ENCODE data around the gene AK4. TPM values are rescaled to one million over a fixed set of nuclear protein-coding genes. Genes with fewer than 3 reads are reported as not detected.
A peak's percentile ranks its signal among the peaks of the same experiment; 100 is the strongest.
"Not testable (repeated sequence)": the region's sequence is repeated elsewhere in the genome, so short reads cannot be mapped to it uniquely, and the experiment has no call there.

Gene AK4
- 10.5 and 12.0 TPM in 2 replicates for total RNA-seq
- long read RNA-seq, full-length matches to known transcripts = 5 of 10 reads
- long read RNA-seq, partial matches to known transcripts = 0 of 10 reads
- long read RNA-seq, other reads (novel, unspliced or antisense) = 5 of 10 reads

DNA sequence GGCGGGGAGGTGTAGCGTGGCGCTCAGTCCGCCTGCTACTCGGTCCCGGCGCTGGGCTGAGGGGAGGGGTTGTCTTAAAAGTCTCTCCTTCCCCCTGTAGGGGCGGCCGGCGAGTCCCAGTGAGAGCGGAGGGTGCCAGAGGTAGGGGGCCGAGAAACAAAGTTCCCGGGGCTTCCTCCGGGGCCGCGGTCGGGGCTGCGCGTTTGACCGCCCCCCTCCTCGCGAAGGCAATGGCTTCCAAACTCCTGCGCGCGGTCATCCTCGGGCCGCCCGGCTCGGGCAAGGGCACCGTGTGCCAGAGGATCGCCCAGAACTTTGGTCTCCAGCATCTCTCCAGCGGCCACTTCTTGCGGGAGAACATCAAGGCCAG is at the start of gene AK4:
Gene AK4 (plus strand): TSS at position 26 of the 370 bp plus-strand sequence. CDS start 205 bp downstream, at position 231.
- DNase-seq (ENCODE audit: low read depth, low spot score); H3K9me3 Mint-ChIP-seq; H3K27ac Mint-ChIP-seq (ENCODE audit: unreplicated experiment); H3K36me3 Mint-ChIP-seq (ENCODE audit: low read depth): not testable (repeated sequence)
- Mint-ChIP-seq H3K27me3 (ENCODE audit: low read depth) (peaks cover 78% of the 10 kb centered on the region), H3K4me1 (peaks cover 23% of the 10 kb centered on the region), H3K4me3 (peak within 1 kb of the TSS; percentile 88)

DNA sequence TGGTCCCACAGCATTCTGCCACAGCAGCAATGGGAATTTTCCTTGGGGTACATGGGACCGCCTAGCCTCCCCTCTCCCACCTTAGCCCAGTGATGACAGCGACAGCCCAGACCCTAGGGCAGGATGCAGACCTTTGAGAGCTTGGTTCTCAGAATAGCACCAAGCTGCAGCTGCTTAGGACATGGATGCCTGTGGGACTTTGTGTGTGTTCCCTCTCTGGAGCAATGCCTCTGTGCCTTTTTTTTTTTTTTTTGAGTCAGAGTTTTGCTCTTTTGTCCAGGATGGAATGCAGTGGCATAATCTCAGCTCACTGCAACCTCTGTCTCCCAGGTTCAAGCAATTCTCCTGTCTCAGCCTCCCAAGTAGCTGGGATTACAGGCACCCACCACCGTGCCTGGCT is 44.2 kb upstream of the AK4 start:
- TF ChIP-seq, protein P1, sequence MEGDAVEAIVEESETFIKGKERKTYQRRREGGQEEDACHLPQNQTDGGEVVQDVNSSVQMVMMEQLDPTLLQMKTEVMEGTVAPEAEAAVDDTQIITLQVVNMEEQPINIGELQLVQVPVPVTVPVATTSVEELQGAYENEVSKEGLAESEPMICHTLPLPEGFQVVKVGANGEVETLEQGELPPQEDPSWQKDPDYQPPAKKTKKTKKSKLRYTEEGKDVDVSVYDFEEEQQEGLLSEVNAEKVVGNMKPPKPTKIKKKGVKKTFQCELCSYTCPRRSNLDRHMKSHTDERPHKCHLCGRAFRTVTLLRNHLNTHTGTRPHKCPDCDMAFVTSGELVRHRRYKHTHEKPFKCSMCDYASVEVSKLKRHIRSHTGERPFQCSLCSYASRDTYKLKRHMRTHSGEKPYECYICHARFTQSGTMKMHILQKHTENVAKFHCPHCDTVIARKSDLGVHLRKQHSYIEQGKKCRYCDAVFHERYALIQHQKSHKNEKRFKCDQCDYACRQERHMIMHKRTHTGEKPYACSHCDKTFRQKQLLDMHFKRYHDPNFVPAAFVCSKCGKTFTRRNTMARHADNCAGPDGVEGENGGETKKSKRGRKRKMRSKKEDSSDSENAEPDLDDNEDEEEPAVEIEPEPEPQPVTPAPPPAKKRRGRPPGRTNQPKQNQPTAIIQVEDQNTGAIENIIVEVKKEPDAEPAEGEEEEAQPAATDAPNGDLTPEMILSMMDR (conservative IDR thresholded peaks at IDR 0.05) = no peak
- H3K4me3 Mint-ChIP-seq = no peak overlapping the region
- no peak for DNase-seq (ENCODE audit: low read depth, low spot score)
- H3K9me3 Mint-ChIP-seq = peaks cover 2% of the 10 kb centered on the region
- H3K4me1 Mint-ChIP-seq = no peaks in the 10 kb centered on the region
- no peak overlapping the region for H3K27ac Mint-ChIP-seq (ENCODE audit: unreplicated experiment)
- peaks cover 2% of the 10 kb centered on the region for H3K27me3 Mint-ChIP-seq (ENCODE audit: low read depth)
- H3K36me3 Mint-ChIP-seq (ENCODE audit: low read depth) = peaks cover 2% of the 10 kb centered on the region

DNA sequence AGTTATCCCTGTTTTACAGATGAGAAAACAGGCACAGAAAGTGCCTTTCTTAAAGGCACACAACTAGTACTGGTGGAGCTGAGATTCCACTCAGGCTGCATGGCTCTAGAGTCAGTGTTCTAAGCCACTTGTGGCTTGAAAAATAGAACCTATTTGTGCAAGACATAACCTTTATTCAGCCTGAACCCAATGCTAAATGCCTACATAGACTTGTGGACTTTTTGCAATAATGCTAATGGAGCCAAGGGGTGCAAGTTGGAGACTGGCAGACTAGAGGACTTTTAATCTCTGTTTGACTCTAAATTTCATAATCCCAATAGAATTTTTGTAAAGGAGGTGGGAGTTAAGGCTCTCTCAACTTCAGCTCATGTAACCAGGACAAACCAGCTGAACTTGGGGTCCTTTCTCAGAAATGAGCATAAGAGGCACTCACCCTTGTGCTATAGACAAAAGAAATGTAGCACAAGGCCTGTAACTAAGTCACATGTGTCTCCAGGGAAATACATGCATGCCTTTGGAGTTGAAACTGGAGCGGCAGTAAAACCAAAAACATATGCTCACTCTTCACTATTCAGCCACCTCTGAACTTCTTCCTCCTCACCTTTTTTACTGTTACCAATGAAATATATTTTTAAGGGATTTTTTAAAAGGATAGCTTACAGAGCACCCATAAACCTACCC is 43.0 kb upstream of the AK4 start:
- no peak for DNase-seq (ENCODE audit: low read depth, low spot score)
- Mint-ChIP-seq H3K27ac (ENCODE audit: unreplicated experiment) (no peak overlapping the region), H3K36me3 (ENCODE audit: low read depth) (no peaks in the 10 kb centered on the region), H3K4me3 (no peak overlapping the region), H3K27me3 (ENCODE audit: low read depth) (peaks cover 2% of the 10 kb centered on the region), H3K4me1 (no peaks in the 10 kb centered on the region), H3K9me3 (peaks cover 2% of the 10 kb centered on the region)
- TF ChIP-seq, protein P1 (conservative IDR thresholded peaks at IDR 0.05) = no peak

DNA sequence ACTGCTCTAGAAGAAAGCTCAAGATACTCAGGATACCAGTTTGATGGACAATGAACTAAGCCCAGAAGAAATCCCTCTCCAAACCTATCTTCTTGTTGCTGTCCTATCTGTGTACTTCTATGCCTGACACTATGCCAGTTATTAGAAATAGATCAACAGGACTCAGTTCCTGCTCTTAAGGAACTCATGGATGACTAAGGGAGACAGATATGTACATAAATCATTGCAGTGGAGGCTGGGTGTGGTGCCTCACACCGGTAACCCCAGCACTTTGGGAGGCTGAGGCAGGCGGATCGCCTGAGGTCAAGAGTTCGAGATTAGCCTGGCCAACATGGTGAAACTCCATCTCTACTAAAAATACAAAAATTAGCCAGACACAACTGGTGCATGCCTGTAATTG is 42.4 kb upstream of the AK4 start:
- H3K4me1 Mint-ChIP-seq = no peaks in the 10 kb centered on the region
- H3K9me3 Mint-ChIP-seq = peaks cover 2% of the 10 kb centered on the region

DNA sequence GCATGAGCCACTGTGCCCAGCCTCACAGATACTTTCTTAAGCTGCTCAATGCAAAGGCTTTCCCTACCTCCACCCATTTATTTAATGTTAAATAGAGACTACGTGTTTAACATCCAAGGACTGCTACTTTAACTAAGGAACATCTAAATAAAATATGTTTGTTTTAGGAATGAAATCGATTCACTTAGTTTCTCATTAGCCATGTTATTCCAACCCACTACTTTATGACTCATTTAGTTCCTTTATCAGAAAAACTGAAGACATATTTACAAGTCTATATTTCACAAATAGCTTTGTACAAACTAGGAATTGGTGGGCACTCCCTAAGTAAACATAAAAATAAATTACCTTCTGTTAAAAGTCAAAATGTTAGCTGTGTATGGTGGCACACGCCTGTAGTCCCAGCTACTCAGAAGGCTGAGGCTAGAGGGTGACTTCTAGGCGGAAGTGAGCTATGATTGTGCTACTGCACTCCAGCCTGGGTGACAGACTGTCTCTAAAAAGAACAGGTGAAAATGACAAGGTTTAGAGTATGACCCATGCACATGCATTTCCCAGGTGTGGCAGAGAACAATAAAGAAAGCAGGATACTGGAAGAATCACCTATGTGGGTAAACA is 39.9 kb upstream of the AK4 start:
- H3K27ac Mint-ChIP-seq (ENCODE audit: unreplicated experiment) = no peak overlapping the region

More for the DNA sequence above, 42.4 kb upstream of the AK4 start:
- H3K36me3 Mint-ChIP-seq (ENCODE audit: low read depth) = no peaks in the 10 kb centered on the region
- TF ChIP-seq, protein P1 (conservative IDR thresholded peaks at IDR 0.05) = no peak
- no peak overlapping the region for H3K27ac Mint-ChIP-seq (ENCODE audit: unreplicated experiment)
- H3K27me3 Mint-ChIP-seq (ENCODE audit: low read depth) = peaks cover 2% of the 10 kb centered on the region
- H3K4me3 Mint-ChIP-seq = no peak overlapping the region
- no peak for DNase-seq (ENCODE audit: low read depth, low spot score)

More for the DNA sequence above, 39.9 kb upstream of the AK4 start:
- Mint-ChIP-seq H3K9me3 (peaks cover 4% of the 10 kb centered on the region), H3K4me3 (no peak overlapping the region), H3K36me3 (ENCODE audit: low read depth) (no peaks in the 10 kb centered on the region), H3K4me1 (no peaks in the 10 kb centered on the region), H3K27me3 (ENCODE audit: low read depth) (peaks cover 2% of the 10 kb centered on the region)
- TF ChIP-seq, protein P1 (conservative IDR thresholded peaks at IDR 0.05) = no peak
- DNase-seq (ENCODE audit: low read depth, low spot score) = no peak

Measured in neural crest cell (in vitro differentiated cells).